ENCODE data around the gene RAB12.
"Not testable (repeated sequence)": the region's sequence is repeated elsewhere in the genome, so short reads cannot be mapped to it uniquely, and the experiment has no call there.

The RAB12 gene, protein sequence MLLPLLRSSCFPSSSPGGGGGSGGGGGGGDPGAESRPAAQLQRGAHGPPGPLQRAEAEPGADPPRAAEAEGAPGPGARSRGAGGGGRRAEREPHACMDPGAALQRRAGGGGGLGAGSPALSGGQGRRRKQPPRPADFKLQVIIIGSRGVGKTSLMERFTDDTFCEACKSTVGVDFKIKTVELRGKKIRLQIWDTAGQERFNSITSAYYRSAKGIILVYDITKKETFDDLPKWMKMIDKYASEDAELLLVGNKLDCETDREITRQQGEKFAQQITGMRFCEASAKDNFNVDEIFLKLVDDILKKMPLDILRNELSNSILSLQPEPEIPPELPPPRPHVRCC

DNA sequence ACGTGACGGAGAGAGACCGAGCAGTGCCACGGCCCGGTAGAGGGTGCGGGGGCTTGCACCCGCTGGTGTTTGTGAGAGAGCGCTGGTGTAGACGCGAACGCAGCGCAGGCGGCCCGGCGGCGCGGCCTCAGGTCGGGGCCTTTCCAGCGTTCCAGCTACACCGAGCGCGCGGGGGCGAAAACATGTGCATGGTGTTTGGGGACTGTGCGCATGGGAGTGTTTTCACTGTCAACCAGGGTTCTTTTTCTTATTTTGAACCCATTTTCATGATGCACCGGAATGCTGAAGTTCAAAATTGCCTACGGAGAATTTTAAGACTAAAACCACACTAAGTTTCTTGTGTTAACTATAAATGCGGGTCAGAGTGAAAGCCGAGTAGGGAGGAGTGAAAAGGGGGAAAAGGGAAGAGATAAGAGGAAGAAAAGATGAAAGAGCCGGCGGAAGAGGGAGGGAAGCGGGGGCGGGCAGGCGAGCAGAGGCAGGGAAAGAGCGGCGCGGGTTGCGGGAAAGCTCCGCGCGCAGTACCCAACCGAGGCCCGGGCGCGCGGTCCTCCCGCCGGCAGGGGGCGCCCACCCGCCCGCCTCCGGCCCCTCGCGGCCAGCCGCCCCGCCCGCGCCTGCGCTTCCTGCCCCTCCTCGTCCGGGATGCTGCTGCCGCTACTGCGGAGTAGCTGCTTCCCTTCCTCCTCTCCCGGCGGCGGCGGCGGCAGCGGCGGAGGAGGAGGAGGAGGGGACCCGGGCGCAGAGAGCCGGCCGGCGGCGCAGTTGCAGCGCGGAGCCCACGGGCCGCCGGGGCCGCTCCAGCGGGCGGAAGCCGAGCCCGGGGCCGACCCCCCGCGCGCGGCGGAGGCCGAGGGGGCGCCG lies at the start of gene RAB12:
RAB12 (plus strand) TSS at position 643 of the 864 bp plus-strand sequence; CDS start at position 646, 3 bp downstream.
- DNase-seq, result peak; percentile 9 to 90 (median 72)

DNA sequence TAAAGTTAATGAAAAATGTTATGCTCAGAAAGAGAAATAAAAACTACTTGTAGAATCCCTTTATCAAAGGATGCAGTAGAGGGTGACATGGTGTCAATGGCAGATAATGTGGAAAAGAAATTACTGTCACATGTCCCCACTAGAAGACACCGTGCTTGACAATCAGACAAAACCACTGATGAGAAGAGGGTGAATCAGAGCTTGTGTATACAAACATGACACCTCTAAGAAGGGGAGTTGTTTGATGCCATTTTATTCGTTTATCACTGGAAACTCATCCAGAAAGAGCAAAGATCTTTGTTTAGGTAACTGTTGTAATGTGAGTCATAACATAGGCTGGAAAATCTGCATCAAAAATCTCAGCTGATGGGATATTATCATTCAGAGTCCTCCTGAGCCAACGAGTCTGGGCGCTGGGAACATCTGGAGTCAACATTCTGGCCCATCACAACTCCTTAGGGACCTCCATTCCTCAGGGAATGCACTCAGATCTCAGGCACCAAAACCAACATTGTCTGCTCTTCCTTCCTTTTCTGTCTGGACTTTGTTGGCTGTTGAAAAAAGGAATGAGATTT lies 49.5 kb upstream of the RAB12 start:
- DNase-seq, result no peak

DNA sequence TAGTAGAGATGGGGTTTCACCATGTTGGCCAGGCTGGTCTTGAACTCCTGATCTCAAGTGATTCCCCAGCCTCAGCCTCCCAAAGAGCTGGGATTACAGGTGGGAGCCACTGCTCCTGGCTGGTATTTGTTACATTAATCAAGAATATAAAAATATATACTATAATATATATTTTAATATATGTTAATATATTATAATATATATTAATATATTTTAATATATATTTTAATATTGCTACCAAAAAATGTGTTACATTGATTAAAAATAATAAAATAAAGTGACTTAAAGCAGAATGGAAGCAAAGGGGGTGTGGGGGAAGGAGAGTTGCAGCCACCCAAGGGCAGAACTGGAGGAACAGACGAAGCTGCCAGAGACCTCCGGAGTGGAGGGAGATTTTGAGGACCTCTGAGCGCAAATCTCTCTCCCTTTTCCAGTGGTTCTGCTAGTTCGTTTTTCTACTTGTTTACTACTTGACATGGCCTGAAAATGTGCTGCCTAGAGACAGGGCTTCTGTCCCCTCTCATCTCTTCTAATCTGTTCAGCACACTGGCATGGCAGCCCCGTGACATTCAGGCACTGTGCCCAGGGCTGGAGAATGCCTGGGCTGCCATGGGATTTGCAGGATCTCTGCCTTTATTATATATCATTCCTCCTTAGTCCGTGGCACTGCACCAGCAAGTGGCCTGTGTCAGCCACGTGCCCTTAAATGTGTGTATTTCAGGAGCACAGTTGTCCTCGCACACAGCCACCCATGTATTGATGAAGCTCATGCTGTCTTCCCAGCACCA lies 47.9 kb upstream of the RAB12 start:
- no peak for DNase-seq

DNA sequence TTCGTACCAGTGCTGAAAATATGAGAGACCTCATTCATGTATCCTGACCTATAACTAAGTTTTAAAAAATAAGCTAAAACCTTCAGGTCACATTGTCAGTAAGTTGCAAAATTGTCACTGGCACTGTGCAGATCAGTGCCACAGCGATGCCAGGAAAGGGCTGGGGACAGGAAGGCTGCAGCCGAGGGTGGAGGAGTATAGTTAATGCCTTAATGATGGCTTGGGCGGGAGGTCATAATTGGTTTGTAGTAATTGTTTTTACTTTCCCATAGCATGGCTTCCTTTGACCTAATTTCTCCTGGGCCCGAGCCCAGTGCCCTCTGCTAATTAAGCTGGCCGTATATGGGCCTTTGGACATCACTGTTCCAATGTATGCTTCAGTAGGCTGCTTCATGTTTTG lies 47.2 kb upstream of the RAB12 start:
- DNase-seq, result no peak

DNA sequence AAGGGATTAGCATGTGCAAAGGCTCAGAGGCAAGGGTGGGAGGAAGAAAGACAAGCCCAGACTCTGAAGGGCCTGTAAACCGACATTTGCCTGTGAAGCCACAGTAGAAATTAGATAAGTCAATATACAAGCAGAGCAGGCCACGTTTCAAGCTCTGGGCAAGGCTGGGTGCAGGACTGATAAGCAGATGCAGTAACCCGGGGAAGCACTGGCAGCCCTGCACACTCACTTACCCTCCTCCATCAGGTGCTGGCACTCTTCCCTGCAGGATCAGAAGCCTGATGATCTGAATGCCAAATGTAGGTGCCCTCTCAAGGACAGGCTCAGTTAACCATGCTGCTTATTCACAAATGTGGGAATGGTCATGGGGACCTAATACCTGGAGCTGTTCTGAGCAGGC lies 46.3 kb upstream of the RAB12 start:
- DNase-seq, result no peak

DNA sequence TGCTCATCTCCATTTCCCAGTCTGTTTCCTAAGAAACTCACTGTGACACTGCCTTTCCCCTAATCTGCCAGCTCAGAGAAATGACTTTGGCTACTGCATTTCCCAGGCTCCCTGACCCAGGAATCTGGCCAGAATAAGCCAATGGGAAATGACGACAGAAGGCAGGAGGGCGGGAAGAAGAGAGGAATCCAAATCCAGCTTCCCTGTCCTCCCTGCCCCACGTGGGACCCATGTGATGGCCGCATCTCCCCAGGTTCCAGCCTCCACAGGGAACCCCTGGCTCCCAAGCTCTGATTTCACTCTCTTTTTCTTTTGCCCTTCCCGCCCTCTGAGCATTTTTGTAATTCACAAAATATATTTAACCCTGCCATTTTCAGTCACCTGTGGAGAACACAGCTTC lies 37.8 kb upstream of the RAB12 start:
- no peak for DNase-seq

DNA sequence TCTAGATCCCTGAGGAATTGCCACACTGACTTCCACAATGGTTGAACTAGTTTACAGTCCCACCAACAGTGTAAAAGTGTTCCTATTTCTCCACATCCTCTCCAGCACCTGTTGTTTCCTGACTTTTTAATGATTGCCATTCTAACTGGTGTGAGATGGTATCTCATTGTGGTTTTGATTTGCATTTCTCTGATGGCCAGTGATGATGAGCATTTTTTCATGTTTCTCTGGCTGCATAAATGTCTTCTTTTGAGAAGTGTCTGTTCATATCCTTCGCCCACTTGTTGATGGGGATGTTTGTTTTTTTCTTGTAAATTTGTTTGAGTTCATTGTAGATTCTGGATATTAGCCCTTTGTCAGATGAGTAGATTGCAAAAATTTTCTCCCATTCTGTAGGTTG lies 35.5 kb upstream of the RAB12 start:
- DNase-seq, result not testable (repeated sequence)

DNA sequence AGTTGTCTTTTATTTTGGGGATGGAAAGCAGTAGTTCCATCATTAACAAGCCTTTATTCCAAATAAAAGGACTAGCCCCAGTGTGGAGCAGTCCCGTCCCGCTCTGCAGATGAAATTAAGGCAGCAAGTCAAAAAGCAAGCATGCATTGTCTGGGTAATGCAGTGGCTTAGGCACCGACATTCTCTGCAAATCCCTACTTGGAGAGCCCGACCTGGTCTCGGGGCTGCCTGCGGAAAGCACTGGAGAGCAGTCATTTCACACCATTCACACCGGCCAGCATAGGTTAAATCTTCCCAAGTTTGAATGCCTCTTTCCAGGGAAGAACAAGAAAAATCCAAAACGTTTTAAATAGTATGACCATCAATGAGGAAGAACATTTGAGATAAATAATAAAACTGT lies 24.4 kb upstream of the RAB12 start:
- DNase-seq, result no peak

DNA sequence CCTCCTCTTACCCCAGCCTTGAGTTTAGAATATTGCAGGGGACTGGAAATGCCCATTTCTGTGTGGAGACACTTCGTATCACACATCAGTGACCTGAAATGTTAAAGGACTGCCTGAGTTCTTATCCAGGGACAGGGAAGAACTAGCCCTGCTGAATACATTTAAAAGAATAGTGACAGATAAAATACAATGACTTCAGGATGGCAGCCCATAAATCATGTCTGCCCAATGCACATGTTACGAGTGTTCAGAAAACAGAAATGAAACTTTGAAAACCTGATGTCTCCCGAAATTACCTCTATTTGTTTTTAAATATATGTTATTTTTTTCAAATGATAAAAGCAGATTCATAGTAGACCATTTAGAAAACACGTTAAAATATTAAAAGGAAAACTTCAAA lies 22.3 kb upstream of the RAB12 start:
- DNase-seq, result no peak

DNA sequence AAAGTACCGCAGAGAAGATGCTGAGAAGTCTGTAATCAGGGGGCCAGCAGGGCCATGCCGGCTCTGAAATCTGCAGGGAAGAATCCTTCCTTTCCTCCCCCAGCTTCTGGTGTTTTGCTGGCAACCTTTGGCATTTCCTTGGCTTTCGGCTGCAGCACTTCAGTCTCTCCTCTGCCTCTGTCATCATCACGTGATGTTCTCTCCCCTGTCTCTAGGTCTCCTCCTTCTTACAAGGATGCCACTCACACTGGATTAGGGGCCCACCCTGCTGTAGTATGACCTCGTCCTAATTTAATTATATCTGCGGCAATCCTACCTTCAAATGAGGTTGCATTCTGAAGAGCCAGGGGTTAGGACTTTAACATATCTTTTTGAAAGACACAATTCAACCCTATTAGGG lies 13.8 kb upstream of the RAB12 start:
- no peak for DNase-seq

DNA sequence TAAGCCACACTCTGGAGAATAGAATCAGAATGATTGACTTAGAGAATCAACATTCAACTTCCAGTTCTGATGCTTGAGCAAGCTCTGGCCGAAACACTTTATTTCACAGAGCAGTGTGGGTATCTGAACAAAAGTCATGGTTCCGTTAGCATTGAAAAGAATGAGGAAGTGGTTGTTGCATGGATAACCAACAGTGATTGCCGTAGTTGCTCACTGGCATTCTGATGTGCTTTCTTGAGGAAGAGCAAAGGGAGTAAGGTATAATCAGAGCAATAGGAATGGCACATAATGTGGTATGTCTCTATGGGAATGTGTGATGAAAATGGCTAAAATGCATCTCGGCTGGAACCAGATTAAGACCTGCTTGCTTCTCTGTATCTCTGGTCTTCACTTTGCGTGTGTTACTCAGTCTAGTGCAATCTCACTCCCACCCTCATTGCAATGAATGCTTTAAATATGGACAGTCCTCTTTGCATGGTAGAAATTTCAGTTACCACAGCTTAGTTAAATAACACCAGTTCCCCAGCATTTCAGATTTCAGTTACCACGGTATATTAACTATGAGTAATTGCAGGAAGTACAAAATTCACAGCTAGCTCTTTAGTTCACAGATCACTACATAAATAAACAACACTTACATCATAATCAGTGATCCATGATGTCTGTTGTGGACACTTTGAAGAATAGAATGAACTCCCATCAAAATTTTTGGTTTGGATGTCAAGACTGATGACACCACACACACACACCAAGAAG lies 7.8 kb upstream of the RAB12 start:
- no peak for DNase-seq

DNA sequence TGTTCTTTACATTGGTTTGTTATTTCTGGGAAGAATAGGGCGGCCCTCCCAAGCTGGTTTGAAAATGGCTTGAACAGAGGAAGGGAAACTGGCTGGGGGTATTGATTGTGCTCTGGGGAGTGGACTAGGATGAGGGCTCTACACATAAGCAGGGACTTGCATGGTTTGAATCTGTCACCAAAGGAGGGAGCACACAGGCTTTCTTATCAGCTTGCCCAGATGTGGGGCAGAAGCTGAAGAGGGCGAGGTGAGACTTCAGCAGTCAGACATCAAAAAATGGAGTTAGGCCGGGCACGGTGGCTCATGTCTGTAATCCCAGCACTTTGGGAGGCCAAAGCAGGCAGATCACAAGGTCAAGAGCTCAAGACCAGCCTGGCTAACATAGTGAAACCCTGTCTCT lies 7.2 kb upstream of the RAB12 start:
- DNase-seq, result no peak

DNA sequence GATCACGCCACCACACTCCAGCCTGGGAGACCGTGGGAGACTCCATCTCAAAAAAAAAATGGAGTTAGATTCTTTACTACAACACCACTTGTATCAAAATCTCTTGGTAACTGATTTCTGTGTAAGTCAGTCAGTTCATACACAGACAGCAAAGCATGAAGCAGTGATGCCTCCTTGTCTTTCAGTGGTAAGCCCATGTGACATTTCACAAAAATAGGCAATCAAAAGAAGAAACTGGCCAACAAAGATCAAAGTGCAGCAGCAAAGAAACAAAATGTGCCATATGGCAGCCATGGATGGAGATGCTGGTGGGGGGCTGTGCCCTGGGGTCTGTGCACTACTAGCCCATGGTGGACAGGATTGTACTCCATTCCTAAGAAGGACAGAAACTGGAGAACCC lies 6.7 kb upstream of the RAB12 start:
- no peak for DNase-seq

DNA sequence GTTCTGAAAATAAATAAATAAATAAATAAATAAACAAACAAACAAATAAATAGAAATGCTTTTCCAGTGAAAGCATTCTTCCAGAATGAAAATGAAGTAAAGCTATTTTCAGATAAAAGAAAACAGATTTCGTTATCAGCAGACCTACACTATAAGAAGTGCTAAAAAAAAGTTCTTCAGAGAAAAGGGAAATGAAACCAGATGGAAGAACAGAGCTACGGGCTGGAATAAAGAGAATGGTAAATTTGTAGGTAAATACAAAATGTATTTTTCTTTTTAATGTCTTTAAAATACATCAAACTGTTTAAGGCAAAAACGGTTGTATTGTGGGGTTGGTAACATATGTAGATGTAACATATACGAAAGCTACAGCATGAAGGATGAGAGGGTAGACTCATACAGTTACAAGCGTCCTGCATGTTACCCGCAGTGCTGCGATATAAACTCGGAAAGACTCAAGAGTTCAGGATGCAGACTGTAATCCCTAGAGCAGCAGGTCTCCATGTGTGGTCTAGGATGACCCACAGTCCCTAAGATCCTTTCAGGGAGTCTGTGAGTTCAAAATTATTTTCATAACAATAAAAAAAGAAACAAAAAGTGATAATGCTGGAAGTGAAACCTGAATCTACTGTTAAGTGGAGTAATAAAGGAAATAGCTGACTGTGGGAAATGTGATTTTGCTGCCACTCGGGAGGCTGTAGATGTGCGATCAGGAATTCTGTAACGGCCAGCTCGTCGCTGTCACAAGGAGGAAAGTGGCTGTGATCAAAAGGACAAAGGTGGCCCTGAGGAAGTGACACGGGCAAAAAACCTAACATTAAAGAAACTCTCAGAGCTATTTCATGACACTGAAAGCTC lies 5.3 kb upstream of the RAB12 start:
- no peak for DNase-seq

DNA sequence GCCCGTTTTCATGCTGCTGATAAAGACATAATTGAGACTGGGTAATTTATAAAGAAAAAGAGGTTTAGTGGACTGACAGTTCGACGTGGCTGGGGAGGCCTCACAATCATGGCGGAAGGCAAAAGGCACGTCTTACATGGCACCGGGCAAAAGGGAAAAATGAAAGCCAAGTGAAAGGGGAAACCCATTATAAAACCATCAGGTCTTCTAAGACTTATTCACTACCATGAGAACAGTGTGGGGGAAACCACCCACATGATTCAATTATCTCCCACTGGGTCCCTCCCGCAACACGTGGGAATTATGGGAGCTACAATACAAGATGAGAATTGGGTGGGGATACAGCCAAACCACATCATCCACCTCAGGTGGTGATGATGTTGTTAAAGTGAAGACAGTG lies 3.3 kb upstream of the RAB12 start:
- DNase-seq, result no peak

DNA sequence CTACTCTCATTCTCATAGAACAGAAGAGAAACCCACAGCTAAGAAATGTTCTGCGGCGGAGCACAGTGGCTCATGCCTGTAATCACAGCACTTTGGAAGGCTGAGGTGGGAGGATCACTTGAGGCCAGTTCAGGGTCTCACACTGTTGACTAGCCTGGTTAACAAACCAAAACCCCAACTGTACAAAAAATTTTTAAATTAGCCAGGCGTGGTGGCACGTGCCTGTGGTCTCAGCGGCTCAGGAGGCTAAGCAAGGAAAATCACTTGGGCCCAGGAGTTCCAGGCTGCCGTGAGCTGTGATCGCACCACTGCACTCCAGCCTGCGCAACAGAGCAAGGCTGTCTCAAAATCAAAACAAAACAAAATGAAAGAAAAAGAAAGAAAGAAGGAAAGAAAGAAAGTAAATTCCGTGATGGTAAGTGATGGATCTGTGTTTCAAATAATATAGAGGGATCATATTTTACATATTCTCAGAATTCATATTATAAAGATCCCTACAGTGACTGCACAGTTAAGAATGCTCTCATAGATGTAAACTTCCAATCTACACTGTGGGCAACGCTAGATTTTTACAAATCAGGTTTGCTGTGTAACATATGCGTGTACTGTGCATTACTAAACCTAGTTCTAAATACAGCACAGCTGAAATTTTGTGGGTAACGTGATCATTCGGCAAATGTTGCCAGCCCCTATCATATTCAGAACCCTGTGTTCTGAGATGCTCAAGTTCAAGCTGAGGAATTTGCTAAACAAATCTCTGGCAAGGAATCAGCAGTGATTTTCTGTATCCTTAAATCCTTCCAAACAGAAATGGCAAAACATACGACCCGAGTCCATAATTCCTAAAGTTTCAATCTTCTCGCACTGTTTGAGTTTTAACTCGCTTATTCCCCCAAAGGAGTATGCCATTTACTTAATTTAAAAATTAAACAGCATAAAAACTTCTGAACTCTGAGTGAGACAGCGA lies 1.2 kb upstream of the RAB12 start:
- no peak for DNase-seq

DNA sequence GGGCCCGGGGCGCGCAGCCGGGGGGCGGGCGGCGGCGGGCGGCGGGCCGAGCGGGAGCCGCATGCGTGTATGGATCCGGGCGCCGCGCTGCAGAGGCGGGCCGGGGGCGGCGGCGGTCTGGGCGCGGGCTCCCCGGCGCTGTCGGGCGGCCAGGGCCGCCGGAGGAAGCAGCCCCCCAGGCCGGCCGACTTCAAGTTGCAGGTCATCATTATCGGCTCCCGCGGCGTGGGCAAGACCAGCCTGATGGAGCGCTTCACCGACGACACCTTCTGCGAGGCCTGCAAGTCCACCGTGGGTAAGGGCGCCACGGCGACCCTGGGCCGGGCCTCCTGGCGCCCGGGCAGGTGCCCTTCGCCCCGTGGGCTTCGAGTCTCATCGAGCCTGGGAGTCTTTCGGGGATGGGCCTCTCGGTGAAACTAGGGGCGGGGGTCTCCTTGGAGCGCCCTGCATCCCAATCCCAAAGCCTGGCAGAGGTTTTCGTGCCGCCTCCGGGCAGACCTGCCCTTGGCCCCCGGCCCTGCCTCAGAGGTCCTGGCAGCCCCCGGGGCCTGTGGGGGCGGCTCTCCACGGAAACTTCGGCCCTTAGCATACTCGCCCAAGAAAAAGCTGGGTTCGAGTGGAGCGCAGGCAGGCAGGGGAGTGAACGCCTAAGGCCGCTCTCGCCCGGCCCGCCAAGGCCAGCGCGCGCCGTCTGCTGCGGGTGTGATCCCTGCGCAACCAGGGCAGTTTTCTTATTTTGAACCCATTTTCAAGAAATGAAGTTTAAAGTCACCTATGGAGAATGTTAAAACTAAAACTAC lies 622 bp downstream of the RAB12 start:
- DNase-seq, result peak in 3 of 51 donors; percentile 12 to 20 (median 13)

DNA sequence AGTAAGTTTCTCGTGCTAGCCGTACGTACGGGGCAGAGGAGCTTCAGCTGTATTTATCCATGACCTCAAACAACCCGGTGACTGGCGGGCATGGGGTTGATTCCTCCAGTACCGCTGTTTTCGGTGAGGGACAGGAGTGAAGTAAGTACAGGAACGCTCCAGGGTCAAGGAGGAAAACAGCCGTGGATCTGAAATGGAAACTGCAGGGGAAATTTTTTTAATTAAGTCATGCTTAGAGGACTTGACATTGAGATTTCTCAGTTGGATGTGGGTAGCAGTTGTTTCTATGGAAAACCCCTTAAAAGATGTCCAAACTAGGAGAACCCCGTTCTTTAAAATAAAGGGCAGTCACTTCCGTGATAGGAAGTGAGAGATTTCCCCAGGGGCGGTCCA lies 1.2 kb downstream of the RAB12 start:
- no peak for DNase-seq

Data from hypothalamus (tissue), 51 donors.